Measurements from ENCODE around the gene CDH23. TPM values are rescaled to one million over a fixed set of nuclear protein-coding genes. Genes with fewer than 3 reads are reported as not detected.

Gene CDH23
- total and polyA plus RNA-seq, 2 donors (not counting 1 experiment from before 2014, with no cell fraction given): 0.01 to 0.17 TPM

- Histone ChIP-seq H3K9ac (ENCODE audit: insufficient read depth, low read length) (no peak overlapping the region), H4K20me1 (ENCODE audit: control insufficient read depth, extremely low read depth, insufficient read depth, low read length) (no peaks in the 10 kb centered on the region), H3K9me3 (ENCODE audit: control insufficient read depth, insufficient read depth, low read depth, low read length) (no peaks in the 10 kb centered on the region), H3K4me3 (replicated peaks in 1 of 4; ENCODE audit: control extremely low read depth in 1 of 4, insufficient read depth in 1 of 4, low read depth in 3 of 4, low read length in 4 of 4) (no peak overlapping the region), H3K27ac (ENCODE audit: insufficient read depth, low read length) (no peak overlapping the region), H3K27me3 (ENCODE audit: control insufficient read depth, insufficient read depth, low read length) (no peaks in the 10 kb centered on the region), H3K79me2 (ENCODE audit: control insufficient read depth, insufficient read depth, low read length) (no peaks in the 10 kb centered on the region), H3K4me1 (ENCODE audit: control insufficient read depth, extremely low read depth, insufficient read depth, low read length) (peaks cover 2% of the 10 kb centered on the region), H3K4me2 (ENCODE audit: extremely low read depth, insufficient read depth, low read length) (no peak overlapping the region), H3K36me3 (ENCODE audit: control insufficient read depth, insufficient read depth, low read length) (no peaks in the 10 kb centered on the region), H2AFZ (ENCODE audit: low read length) (no peak overlapping the region)
- no peak for TF ChIP-seq CTCF (conservative IDR thresholded peaks at IDR 0.05 in 1 of 2, IDR thresholded peaks at IDR 0.05 in 1 of 2; ENCODE audit: low read depth in 1 of 2, low read length in 2 of 2)
- TF ChIP-seq EZH2 (IDR thresholded peaks at IDR 0.05; ENCODE audit: low read length, missing control alignments): no peak
- DNase-seq (ENCODE audit: low read depth in 2 of 2): no peak
Measured at GRCh38 chr10:71744897-71745663, 348.4 kb downstream of the CDH23 start.

DNA sequence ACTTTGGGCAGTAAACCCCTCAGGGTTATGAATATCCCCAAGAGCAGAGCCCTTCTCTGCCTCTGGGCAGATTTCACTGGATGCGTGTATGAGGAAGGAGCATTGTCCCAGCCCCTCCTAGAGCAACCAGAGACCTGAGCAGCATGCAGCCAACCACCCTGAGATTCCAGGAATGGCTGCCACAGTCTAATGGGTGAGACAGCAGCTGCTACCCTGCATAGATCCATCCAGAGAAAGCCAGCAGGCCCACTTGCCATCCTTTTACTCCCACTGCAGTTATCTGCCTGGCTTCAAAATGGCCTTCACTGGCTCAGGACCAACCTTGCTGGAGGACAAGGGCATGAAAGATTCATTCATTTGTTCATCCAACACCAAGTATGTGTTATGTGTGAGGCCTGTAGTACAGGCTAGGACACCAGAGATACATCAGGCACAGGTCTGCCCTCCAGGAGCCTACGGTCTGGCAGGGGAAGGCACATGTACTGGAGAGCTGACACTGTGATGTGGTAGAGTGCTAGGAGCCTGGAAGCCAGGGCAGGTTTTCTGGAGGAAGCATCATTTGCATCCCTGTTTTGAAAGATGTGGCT, 349.0 kb downstream of the CDH23 start:
- no peak for DNase-seq (ENCODE audit: low read depth in 2 of 2)
- H3K9ac ChIP-seq (ENCODE audit: insufficient read depth, low read length): no peak overlapping the region
- H3K4me2 ChIP-seq (ENCODE audit: extremely low read depth, insufficient read depth, low read length): no peak overlapping the region
- no peak overlapping the region for H2AFZ ChIP-seq (ENCODE audit: low read length)
- TF ChIP-seq EZH2 (IDR thresholded peaks at IDR 0.05; ENCODE audit: low read length, missing control alignments) (no peak), CTCF (conservative IDR thresholded peaks at IDR 0.05 in 1 of 2, IDR thresholded peaks at IDR 0.05 in 1 of 2; ENCODE audit: low read depth in 1 of 2, low read length in 2 of 2) (no peak)
- no peaks in the 10 kb centered on the region for H3K36me3 ChIP-seq (ENCODE audit: control insufficient read depth, insufficient read depth, low read length)
- no peak overlapping the region for H3K27ac ChIP-seq (ENCODE audit: insufficient read depth, low read length)
- no peaks in the 10 kb centered on the region for H3K4me1 ChIP-seq (ENCODE audit: control insufficient read depth, extremely low read depth, insufficient read depth, low read length)
- no peaks in the 10 kb centered on the region for H3K79me2 ChIP-seq (ENCODE audit: control insufficient read depth, insufficient read depth, low read length)
- no peaks in the 10 kb centered on the region for H3K9me3 ChIP-seq (ENCODE audit: control insufficient read depth, insufficient read depth, low read depth, low read length)
- no peaks in the 10 kb centered on the region for H4K20me1 ChIP-seq (ENCODE audit: control insufficient read depth, extremely low read depth, insufficient read depth, low read length)
- H3K27me3 ChIP-seq (ENCODE audit: control insufficient read depth, insufficient read depth, low read length): no peaks in the 10 kb centered on the region
- no peak overlapping the region for H3K4me3 ChIP-seq (replicated peaks in 1 of 4; ENCODE audit: control extremely low read depth in 1 of 4, insufficient read depth in 1 of 4, low read depth in 3 of 4, low read length in 4 of 4)

DNA sequence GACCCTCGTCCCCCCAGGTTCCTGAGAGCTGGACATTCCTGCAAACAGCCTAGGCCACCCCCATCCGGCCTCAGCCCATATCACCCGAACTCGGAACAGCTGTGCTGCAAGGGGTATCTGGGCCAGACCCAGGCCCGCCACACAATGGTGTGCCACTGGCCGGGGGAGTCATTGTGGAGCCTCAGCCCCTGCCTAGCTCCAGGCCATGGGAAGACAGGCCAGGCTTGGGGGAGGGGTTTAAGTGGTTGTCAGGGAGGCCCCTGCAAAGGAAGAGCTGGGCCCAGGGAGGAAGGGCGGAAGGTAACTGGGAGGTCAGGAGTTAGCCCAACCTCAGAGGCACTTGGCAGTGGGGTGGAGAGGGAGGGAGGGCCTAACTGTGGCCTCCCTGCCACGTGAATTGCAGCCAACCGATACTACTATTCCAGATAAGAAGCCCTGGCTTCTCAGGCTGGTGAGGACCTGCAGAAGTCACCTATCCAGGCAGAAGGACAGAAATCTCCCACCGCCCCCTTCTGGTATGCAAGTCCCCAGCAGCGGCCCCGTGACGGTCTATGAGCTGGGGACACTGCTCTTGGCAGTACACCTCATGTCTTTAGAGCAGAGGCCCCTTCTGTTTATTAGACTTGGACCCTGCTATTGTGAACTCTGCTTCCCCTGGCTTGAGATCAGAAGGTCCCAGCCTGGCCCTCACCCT, 349.8 kb downstream of the CDH23 start:
- no peaks in the 10 kb centered on the region for H3K4me1 ChIP-seq (ENCODE audit: control insufficient read depth, extremely low read depth, insufficient read depth, low read length)
- H3K27ac ChIP-seq (ENCODE audit: insufficient read depth, low read length): no peak overlapping the region
- TF ChIP-seq EZH2 (IDR thresholded peaks at IDR 0.05; ENCODE audit: low read length, missing control alignments) (no peak), CTCF (conservative IDR thresholded peaks at IDR 0.05 in 1 of 2, IDR thresholded peaks at IDR 0.05 in 1 of 2; ENCODE audit: low read depth in 1 of 2, low read length in 2 of 2) (no peak)
- no peaks in the 10 kb centered on the region for H3K36me3 ChIP-seq (ENCODE audit: control insufficient read depth, insufficient read depth, low read length)
- no peak overlapping the region for H3K9ac ChIP-seq (ENCODE audit: insufficient read depth, low read length)
- H3K4me2 ChIP-seq (ENCODE audit: extremely low read depth, insufficient read depth, low read length): no peak overlapping the region
- H2AFZ ChIP-seq (ENCODE audit: low read length): no peak overlapping the region
- no peaks in the 10 kb centered on the region for H3K79me2 ChIP-seq (ENCODE audit: control insufficient read depth, insufficient read depth, low read length)
- no peaks in the 10 kb centered on the region for H4K20me1 ChIP-seq (ENCODE audit: control insufficient read depth, extremely low read depth, insufficient read depth, low read length)
- no peaks in the 10 kb centered on the region for H3K9me3 ChIP-seq (ENCODE audit: control insufficient read depth, insufficient read depth, low read depth, low read length)
- H3K4me3 ChIP-seq (replicated peaks in 1 of 4; ENCODE audit: control extremely low read depth in 1 of 4, insufficient read depth in 1 of 4, low read depth in 3 of 4, low read length in 4 of 4): no peak overlapping the region
- no peak for DNase-seq (ENCODE audit: low read depth in 2 of 2)
- H3K27me3 ChIP-seq (ENCODE audit: control insufficient read depth, insufficient read depth, low read length): no peaks in the 10 kb centered on the region

Measured in fibroblast of lung (primary cell).